CD4-positive, alpha-beta memory T cell (primary cell): ENCODE measurements around the gene TSFM. TPM values are rescaled to one million over a fixed set of nuclear protein-coding genes. Genes with fewer than 3 reads are reported as not detected.
"Not testable (repeated sequence)": the region's sequence is repeated elsewhere in the genome, so short reads cannot be mapped to it uniquely, and the experiment has no call there.

Experiments
- CTCF ChIA-PET: fragments of 350-600 bp; sonication (Branson Sonifier 250); formaldehyde crosslinking; loops from one replicate; lab custom pipeline; 2021; ENCODE audit warnings: inconsistent platforms; ENCODE audit not compliant: partially characterized antibody; lab: Charles Lee
- POLR2A ChIA-PET: fragments of 350-600 bp; sonication (Branson Sonifier 250); formaldehyde crosslinking; loops from one replicate; lab custom pipeline; 2021; ENCODE audit not compliant: partially characterized antibody; lab: Charles Lee
- DNase-seq, 5 donors: peaks; one replicate each; pipeline versions ENCODE4 v3.0.0 to v3.0.0-alpha.2; 2020 to 2022; ENCODE audit warnings: mixed read lengths in 1 of 5
- H3K27ac ChIP-seq: one replicate; pipeline ENCODE4 v1.7.0; 2013; ENCODE audit warnings: low read depth, low read length
- H3K27me3 ChIP-seq: 2 replicates; pipeline ENCODE4 v1.7.0; 2013; ENCODE audit warnings: mild to moderate bottlenecking, low read length, moderate library complexity; ENCODE audit not compliant: insufficient read depth
- H3K36me3 ChIP-seq: 2 replicates; pipeline ENCODE4 v1.7.0; 2013; ENCODE audit warnings: mild to moderate bottlenecking, low read length, moderate library complexity; ENCODE audit not compliant: insufficient read depth
- H3K4me1 ChIP-seq: 2 replicates; pipeline ENCODE4 v1.7.0; 2013; ENCODE audit warnings: mild to moderate bottlenecking, low read length, moderate library complexity; ENCODE audit not compliant: insufficient read depth
- H3K4me3 ChIP-seq, 2 donors: one replicate each; pipeline ENCODE4 v1.7.0; 2013; ENCODE audit warnings: low read length in 2 of 2, mild to moderate bottlenecking in 1 of 2
- H3K9me3 ChIP-seq, 2 donors: one replicate each; pipeline ENCODE4 v1.7.0; 2013; ENCODE audit warnings: low read length in 2 of 2, control low read depth in 1 of 2; ENCODE audit not compliant: control insufficient read depth in 1 of 2
- H3K27ac Mint-ChIP-seq, 7 donors: one replicate each; pipeline ENCODE4 v1.8.0; 2020 to 2021; ENCODE audit warnings: mixed read lengths in 7 of 7, mild to moderate bottlenecking in 6 of 7, inconsistent platforms in 3 of 7, moderate library complexity in 3 of 7
- H3K27me3 Mint-ChIP-seq, 2 donors: one replicate each; pipeline ENCODE4 v1.8.0; 2020 to 2021; ENCODE audit warnings: mixed read lengths in 2 of 2
- H3K36me3 Mint-ChIP-seq, 2 donors: one replicate each; pipeline ENCODE4 v1.8.0; 2020 to 2021; ENCODE audit warnings: mixed read lengths in 2 of 2, inconsistent platforms in 1 of 2, mild to moderate bottlenecking in 1 of 2
- H3K4me1 Mint-ChIP-seq, 4 donors: one replicate each; pipeline ENCODE4 v1.8.0; 2020 to 2021; ENCODE audit warnings: mixed read lengths in 4 of 4, mild to moderate bottlenecking in 1 of 4
- H3K4me3 Mint-ChIP-seq, 8 donors: one replicate each; pipeline ENCODE4 v1.8.0; 2020 to 2021; ENCODE audit warnings: mixed read lengths in 8 of 8, mild to moderate bottlenecking in 7 of 8, moderate library complexity in 6 of 8, inconsistent platforms in 3 of 8
- H3K9me3 Mint-ChIP-seq, 8 donors: one replicate each; pipeline ENCODE4 v1.8.0; 2020 to 2021; ENCODE audit warnings: mixed read lengths in 8 of 8, mild to moderate bottlenecking in 5 of 8, inconsistent platforms in 3 of 8, moderate library complexity in 1 of 8
- intact Hi-C: fragments of 100-400 bp; cut with micrococcal nuclease; formaldehyde crosslinking; loops from one replicate; pipeline ENCODE4 v1.15.1; 2023
- polyA plus RNA-seq, 2 donors: library from polyadenylated mRNA; unstranded; fragments of 300-500 nt; fragmentation: Illumina TruSeq; gene quantifications; one replicate each; pipeline ENCODE4 v1.2.3, GENCODE V29; 2021
- total RNA-seq, 2 experiments: library from RNA; stranded (reverse); gene quantifications; one replicate each; pipeline ENCODE4 v1.2.3, GENCODE V29; 2021

Gene TSFM
- total and polyA plus RNA-seq, 4 experiments from 2014 or later = 18.9 to 32.5 (median 22.7) TPM

- Histone ChIP-seq H3K27me3 (peaks cover 9% of the 10 kb centered on the region), H3K36me3 (no peaks in the 10 kb centered on the region), H3K4me1 (peaks cover 35% of the 10 kb centered on the region), H3K9me3 (no peaks in the 10 kb centered on the region), H3K27ac (peak overlapping the region; percentile 84), H3K4me3 (peak overlapping the region; percentile 98 to 99)
- H3K27ac Mint-ChIP-seq = peak overlapping the region; percentile 94 to 99 (median 98)
- H3K4me3 Mint-ChIP-seq = peak overlapping the region; percentile 95 to 100 (median 96)
- H3K4me1 Mint-ChIP-seq = peaks cover 17 to 36% (median 25%) of the 10 kb centered on the region in 4 donors
- peaks cover 19 to 25% of the 10 kb centered on the region in 2 donors for H3K36me3 Mint-ChIP-seq
- ChIA-PET POLR2A (interaction anchor here (1.1 to 1.8 kb wide), 6 partner anchors 11 to 124 kb away, joined by 4 to 53 read pairs (median 10); partner anchors contain the start of genes CDK4, MARCHF9, TSFM and TSPAN31), CTCF (interaction anchor here (0.8 to 4.8 kb wide), 8 partner anchors 10 to 312 kb away, joined by 3 to 38 read pairs (median 6); partner anchors contain the start of gene TSFM)
- DNase-seq = peak in 2 of 5 donors; percentile 81 to 91
- peaks cover 0 to 2% (median 0%) of the 10 kb centered on the region in 8 donors for H3K9me3 Mint-ChIP-seq
- intact Hi-C loops = no loop called here
- H3K27me3 Mint-ChIP-seq = peaks cover 0 to 5% of the 10 kb centered on the region in 2 donors
Measured at GRCh38 chr12:57771236-57771872, 11.2 kb upstream of the TSFM start.

- Histone ChIP-seq H3K9me3 (no peaks in the 10 kb centered on the region), H3K4me1 (peaks cover 29% of the 10 kb centered on the region), H3K36me3 (no peaks in the 10 kb centered on the region), H3K4me3 (peak within 1 kb of the TSS; percentile 98 to 99), H3K27ac (peak within 1 kb of the TSS; percentile 84), H3K27me3 (peaks cover 3% of the 10 kb centered on the region)
- Mint-ChIP-seq H3K9me3 (peaks cover 0 to 2% (median 0%) of the 10 kb centered on the region in 8 donors), H3K27ac (peak within 1 kb of the TSS; percentile 94 to 99 (median 98)), H3K4me3 (peak within 1 kb of the TSS; percentile 95 to 100 (median 96)), H3K27me3 (peaks cover 0 to 2% of the 10 kb centered on the region in 2 donors), H3K36me3 (peaks cover 20 to 25% of the 10 kb centered on the region in 2 donors), H3K4me1 (peaks cover 14 to 34% (median 20%) of the 10 kb centered on the region in 4 donors)
- intact Hi-C loops = loop anchor here (1.0 kb wide), 2 partner anchors 10 to 20 kb away; partner anchors contain the start of genes CDK4 and TSFM
- CTCF ChIA-PET = interaction anchor here (0.8 to 3.9 kb wide), 5 partner anchors 11 to 313 kb away, joined by 3 to 38 read pairs (median 6); partner anchors contain the start of gene TSFM
- DNase-seq = peak; percentile 88 to 95 (median 91)
- POLR2A ChIA-PET = interaction anchor here (0.7 to 1.8 kb wide), 10 partner anchors 11 to 127 kb away, joined by 3 to 53 read pairs (median 5); partner anchors contain the start of genes CDK4, CTDSP2, MARCHF9 and TSFM
Measured at GRCh38 chr12:57771873-57772428, 10.6 kb upstream of the TSFM start, which contains the start of gene METTL1. TSS of gene METTL1 (minus strand) at chr12:57772105. CDS start at chr12:57772083, 22 bp downstream.

- peaks cover 0 to 2% (median 0%) of the 10 kb centered on the region in 8 donors for H3K9me3 Mint-ChIP-seq
- H3K27ac ChIP-seq = peak within 1 kb of the TSS; percentile 84
- H3K4me1 Mint-ChIP-seq = peaks cover 14 to 38% (median 23%) of the 10 kb centered on the region in 4 donors
- CTCF ChIA-PET = interaction anchor here (0.8 to 3.9 kb wide), 5 partner anchors 10 to 314 kb away, joined by 3 to 38 read pairs (median 6); partner anchors contain the start of gene TSFM
- intact Hi-C loops = loop anchor here (1.0 kb wide), 2 partner anchors 10 to 20 kb away; partner anchors contain the start of genes CDK4 and TSFM
- H3K27ac Mint-ChIP-seq = peak within 1 kb of the TSS; percentile 94 to 99 (median 98)
- peaks cover 26% of the 10 kb centered on the region for H3K4me1 ChIP-seq
- peak within 1 kb of the TSS; percentile 98 to 99 for H3K4me3 ChIP-seq
- no peaks in the 10 kb centered on the region for H3K36me3 ChIP-seq
- H3K4me3 Mint-ChIP-seq = peak within 1 kb of the TSS; percentile 95 to 100 (median 96)
- POLR2A ChIA-PET = interaction anchor here (0.6 to 1.8 kb wide), 11 partner anchors 10 to 1147 kb away, joined by 3 to 53 read pairs (median 4); partner anchors contain the start of genes CDK4, CTDSP2, MARCHF9 and TSFM
- peaks cover 20 to 25% of the 10 kb centered on the region in 2 donors for H3K36me3 Mint-ChIP-seq
- no peaks in the 10 kb centered on the region for H3K27me3 ChIP-seq
- peaks cover 0 to 2% of the 10 kb centered on the region in 2 donors for H3K27me3 Mint-ChIP-seq
- no peaks in the 10 kb centered on the region for H3K9me3 ChIP-seq
- no peak for DNase-seq
Measured at GRCh38 chr12:57772429-57773322, 9.9 kb upstream of the TSFM start, which contains the start of gene EEF1AKMT3. TSS of gene EEF1AKMT3 (plus strand) at chr12:57772614. CDS start at chr12:57772725, 111 bp downstream.

DNA sequence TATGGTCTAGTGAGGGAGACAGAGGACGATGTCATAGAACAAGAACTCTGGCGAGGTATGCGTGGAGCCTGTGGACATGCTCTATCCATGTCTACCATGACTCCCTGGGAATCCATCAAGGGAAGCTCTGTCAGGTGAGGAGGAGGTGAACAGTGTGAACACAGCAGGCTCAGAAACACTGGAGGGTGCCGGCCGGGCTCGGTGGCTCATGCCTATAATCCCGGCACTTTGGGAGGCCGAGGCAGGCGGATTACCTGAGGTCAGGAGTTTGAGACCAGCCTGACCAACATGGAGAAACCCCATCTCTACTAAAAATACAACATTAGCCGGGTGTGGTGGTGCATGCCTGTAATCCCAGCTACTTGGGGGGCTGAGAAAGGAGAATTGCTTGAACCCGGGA is 8.0 kb upstream of the TSFM start:
- DNase-seq, H3K9me3 ChIP-seq, H3K27me3 Mint-ChIP-seq, H3K27me3 ChIP-seq, H3K27ac Mint-ChIP-seq, H3K4me3 Mint-ChIP-seq, H3K36me3 ChIP-seq, H3K9me3 Mint-ChIP-seq, intact Hi-C loops, H3K27ac ChIP-seq, H3K4me3 ChIP-seq: not testable (repeated sequence)
- ChIA-PET CTCF (interaction anchor here (1.0 to 3.9 kb wide), 5 partner anchors 8 to 121 kb away, joined by 3 to 38 read pairs (median 10); partner anchors contain the start of gene TSFM), POLR2A (interaction anchor here (1.0 kb wide), 1 partner anchor 18 kb away, joined by 3 read pairs; no protein-coding TSS in a partner anchor)
- peaks cover 44% of the 10 kb centered on the region for H3K4me1 ChIP-seq
- Mint-ChIP-seq H3K4me1 (peaks cover 23 to 53% (median 33%) of the 10 kb centered on the region in 4 donors), H3K36me3 (peaks cover 9 to 18% of the 10 kb centered on the region in 2 donors)

- H3K4me3 Mint-ChIP-seq = no peak overlapping the region
- peaks cover 0 to 2% of the 10 kb centered on the region in 2 donors for H3K27me3 Mint-ChIP-seq
- H3K36me3 Mint-ChIP-seq = peaks cover 9 to 14% of the 10 kb centered on the region in 2 donors
- no peaks in the 10 kb centered on the region for H3K9me3 Mint-ChIP-seq
- Histone ChIP-seq H3K9me3 (no peaks in the 10 kb centered on the region), H3K27ac (no peak overlapping the region), H3K36me3 (no peaks in the 10 kb centered on the region), H3K27me3 (no peaks in the 10 kb centered on the region), H3K4me1 (peaks cover 48% of the 10 kb centered on the region), H3K4me3 (no peak overlapping the region)
- CTCF ChIA-PET = interaction anchor here (0.7 to 3.9 kb wide), 6 partner anchors 8 to 172 kb away, joined by 3 to 38 read pairs (median 6); partner anchors contain the start of gene TSFM
- intact Hi-C loops = no loop called here
- peaks cover 23 to 53% (median 36%) of the 10 kb centered on the region in 4 donors for H3K4me1 Mint-ChIP-seq
- no peak overlapping the region for H3K27ac Mint-ChIP-seq
- POLR2A ChIA-PET = interaction anchor here (1.0 kb wide), 1 partner anchor 18 kb away, joined by 3 read pairs; no protein-coding TSS in a partner anchor
- no peak for DNase-seq
Measured at GRCh38 chr12:57775044-57775443, 7.5 kb upstream of the TSFM start.
